Lung (tissue), 12 donors: ENCODE data around the gene DIPK1B. TPM values are rescaled to one million over a fixed set of nuclear protein-coding genes. Genes with fewer than 3 reads are reported as not detected.

Source experiments
- ATAC-seq: fragments of 200-7000 bp; cut with Tn5 transposase; one replicate; pipeline ENCODE4 v1.9.1; 2020; ENCODE audit warnings: moderate number of reproducible peaks; ENCODE audit not compliant: insufficient read depth, low FRiP score
- DNase-seq, 3 donors: peaks; one replicate each; pipeline ENCODE4 v3.0.0-alpha.2; 2013 to 2017
- H3K27ac ChIP-seq, 2 donors: one replicate each; pipeline ENCODE4 v1.5.1; 2013; ENCODE audit warnings: mild to moderate bottlenecking in 2 of 2, moderate library complexity in 2 of 2, control low read depth in 1 of 2, inconsistent platforms in 1 of 2, low read depth in 1 of 2, low read length in 1 of 2
- H3K27me3 ChIP-seq, 3 donors: one replicate each; pipeline ENCODE4 v1.5.1; 2013; ENCODE audit warnings: low read length in 2 of 3; ENCODE audit not compliant: control insufficient read depth in 3 of 3, insufficient read depth in 3 of 3
- H3K36me3 ChIP-seq, 4 donors: one replicate each; pipeline ENCODE4 v1.5.1; 2013; ENCODE audit warnings: low read length in 4 of 4, mild to moderate bottlenecking in 1 of 4, moderate library complexity in 1 of 4; ENCODE audit not compliant: control insufficient read depth in 4 of 4, insufficient read depth in 4 of 4
- H3K4me1 ChIP-seq, 5 donors: one replicate each; pipeline ENCODE4 v1.5.1; 2013; ENCODE audit warnings: low read length in 5 of 5, mild to moderate bottlenecking in 2 of 5, moderate library complexity in 1 of 5; ENCODE audit not compliant: control insufficient read depth in 5 of 5, insufficient read depth in 5 of 5
- H3K4me3 ChIP-seq: one replicate; pipeline ENCODE4 v1.5.1; 2013; ENCODE audit warnings: mild to moderate bottlenecking, control low read depth, moderate library complexity
- H3K9ac ChIP-seq, 2 donors: one replicate each; pipeline ENCODE4 v1.5.1; 2013; ENCODE audit warnings: low read length in 2 of 2, control low read depth in 1 of 2; ENCODE audit not compliant: insufficient read depth in 1 of 2
- H3K9me3 ChIP-seq, 4 donors: one replicate each; pipeline ENCODE4 v1.5.1; 2013; ENCODE audit warnings: low read length in 3 of 4, mild to moderate bottlenecking in 1 of 4, moderate library complexity in 1 of 4; ENCODE audit not compliant: control insufficient read depth in 4 of 4, insufficient read depth in 3 of 4
- WGBS, 2 donors: extraction: QIAGEN DNeasy Blood & Tissue Kit; methylation state at CpG; one replicate each; pipeline ENCODE4 v1.1.7; 2013; 5-methylcytosine and 5-hydroxymethylcytosine counted together
- polyA plus RNA-seq, 2 donors: library from polyadenylated mRNA; stranded (reverse); fragments of 200-250 nt; gene quantifications; one replicate each; pipeline ENCODE4 v1.2.1, GENCODE V29; 2013
- total RNA-seq, 2 donors: library from RNA; depleted of rRNA in 1 of 2; stranded (reverse); fragments of >200 nt in 1 of 2; gene quantifications; one replicate each; pipeline ENCODE4 v1.2.1, GENCODE V29; 2014 to 2021
- TF ChIP-seq, protein P1 (sequence below): IDR thresholded peaks from 2 replicates; pipeline ENCODE4 v1.5.1; 2012; ENCODE audit warnings: mild to moderate bottlenecking; ENCODE audit errors: control extremely low read depth, extremely low read depth
- donor health status: control.
- donor health status: control.
- donor health status: Bipolar disorder and iron deficiency.
- donor health status: healthy.
- donor health status: DM: yes; HTN: yes; CAD: no.

DIPK1B gene
- total and polyA plus RNA-seq, 4 donors = 12.5 to 26.7 (median 13.9) TPM

GRCh38 chr9:136751814-136752213 is 39.4 kb downstream of the DIPK1B start:
- no peaks in the 10 kb centered on the region for H3K27me3 ChIP-seq
- TF ChIP-seq, protein P1, sequence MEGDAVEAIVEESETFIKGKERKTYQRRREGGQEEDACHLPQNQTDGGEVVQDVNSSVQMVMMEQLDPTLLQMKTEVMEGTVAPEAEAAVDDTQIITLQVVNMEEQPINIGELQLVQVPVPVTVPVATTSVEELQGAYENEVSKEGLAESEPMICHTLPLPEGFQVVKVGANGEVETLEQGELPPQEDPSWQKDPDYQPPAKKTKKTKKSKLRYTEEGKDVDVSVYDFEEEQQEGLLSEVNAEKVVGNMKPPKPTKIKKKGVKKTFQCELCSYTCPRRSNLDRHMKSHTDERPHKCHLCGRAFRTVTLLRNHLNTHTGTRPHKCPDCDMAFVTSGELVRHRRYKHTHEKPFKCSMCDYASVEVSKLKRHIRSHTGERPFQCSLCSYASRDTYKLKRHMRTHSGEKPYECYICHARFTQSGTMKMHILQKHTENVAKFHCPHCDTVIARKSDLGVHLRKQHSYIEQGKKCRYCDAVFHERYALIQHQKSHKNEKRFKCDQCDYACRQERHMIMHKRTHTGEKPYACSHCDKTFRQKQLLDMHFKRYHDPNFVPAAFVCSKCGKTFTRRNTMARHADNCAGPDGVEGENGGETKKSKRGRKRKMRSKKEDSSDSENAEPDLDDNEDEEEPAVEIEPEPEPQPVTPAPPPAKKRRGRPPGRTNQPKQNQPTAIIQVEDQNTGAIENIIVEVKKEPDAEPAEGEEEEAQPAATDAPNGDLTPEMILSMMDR = no peak
- DNase-seq (no peak), ATAC-seq (no peak)
- no peak overlapping the region for H3K9ac ChIP-seq
- H3K36me3 ChIP-seq = no peaks in the 10 kb centered on the region
- H3K9me3 ChIP-seq = peaks cover 0 to 9% (median 3%) of the 10 kb centered on the region in 4 donors
- H3K4me3 ChIP-seq = no peak overlapping the region
- H3K4me1 ChIP-seq = no peaks in the 10 kb centered on the region
- no peak overlapping the region for H3K27ac ChIP-seq

DNA sequence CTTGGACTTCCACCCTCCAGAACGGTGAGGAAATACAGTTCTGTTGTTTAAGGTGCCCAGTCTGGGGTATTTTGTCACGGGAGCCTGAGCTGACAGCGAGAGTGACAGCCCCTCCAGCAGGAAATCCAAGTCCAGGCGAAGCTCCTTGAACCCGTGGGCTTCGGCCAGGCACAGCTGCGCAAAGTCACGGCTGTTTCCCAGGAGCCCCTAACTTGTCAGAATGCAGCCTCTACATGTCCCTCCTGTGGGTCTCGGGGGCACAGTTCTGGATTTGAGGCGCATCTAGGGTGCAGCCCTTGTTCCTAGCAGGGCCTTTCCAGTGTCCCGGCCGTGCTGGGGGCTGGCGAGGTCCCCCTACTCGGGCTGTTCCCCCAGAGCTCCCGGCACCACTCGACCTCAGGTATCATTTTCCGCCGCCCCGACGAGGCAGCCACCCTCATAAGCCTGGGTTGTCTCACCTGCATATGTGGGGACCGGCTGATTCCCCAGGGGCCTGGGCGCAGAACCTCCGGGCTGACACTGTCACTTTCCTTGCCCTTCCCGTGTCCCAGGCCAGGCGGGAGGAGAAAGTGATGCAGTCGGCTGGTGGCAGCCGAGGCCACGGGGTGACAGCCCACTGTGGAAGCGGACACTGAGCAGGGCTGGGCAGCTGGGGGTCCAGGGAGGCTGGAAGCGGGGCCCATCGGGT is 41.1 kb downstream of the DIPK1B start:
- no peaks in the 10 kb centered on the region for H3K27me3 ChIP-seq
- H3K9me3 ChIP-seq = peaks cover 0 to 9% (median 3%) of the 10 kb centered on the region in 4 donors
- no peak overlapping the region for H3K9ac ChIP-seq
- ATAC-seq (no peak), DNase-seq (no peak)
- H3K4me1 ChIP-seq = peaks cover 0 to 3% (median 0%) of the 10 kb centered on the region in 5 donors
- no peak overlapping the region for H3K4me3 ChIP-seq
- H3K27ac ChIP-seq = no peak overlapping the region
- 87 to 93% methylated on average over 31 of the region's 31 CpGs for WGBS, 2 donors
- H3K36me3 ChIP-seq = no peaks in the 10 kb centered on the region
- TF ChIP-seq, protein P1 = no peak

DNA sequence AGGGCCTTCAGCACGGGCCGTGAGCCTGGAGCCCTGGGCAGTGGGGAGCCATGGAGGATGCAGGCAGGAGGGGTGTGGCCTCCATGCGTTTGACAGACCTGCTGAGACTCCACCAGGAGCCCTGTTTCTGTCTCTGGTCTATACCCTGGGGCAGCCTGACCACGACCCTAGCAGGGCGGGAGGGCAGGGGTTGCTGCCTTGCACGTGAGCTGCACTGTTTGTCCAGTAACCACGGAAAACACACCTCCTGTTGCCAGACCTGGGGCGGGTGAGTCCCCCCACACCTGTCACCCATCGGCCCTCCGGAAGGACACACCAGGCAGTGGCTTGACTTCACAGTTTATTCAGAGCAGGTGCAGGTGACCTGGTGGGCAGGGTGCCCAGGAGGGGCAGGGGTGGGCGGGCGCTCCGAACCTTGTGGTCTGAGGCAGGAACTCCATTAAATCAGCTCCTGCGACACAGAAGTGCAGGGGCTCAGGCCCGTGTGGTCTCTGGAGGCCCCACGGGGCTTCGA is 41.7 kb downstream of the DIPK1B start:
- TF ChIP-seq, protein P1 = no peak
- WGBS, 2 donors = 61 to 73% methylated on average over 15 to 17 of the region's 17 CpGs
- ATAC-seq (no peak), DNase-seq (no peak)
- Histone ChIP-seq H3K36me3 (no peaks in the 10 kb centered on the region), H3K4me1 (peaks cover 0 to 3% (median 0%) of the 10 kb centered on the region in 5 donors), H3K27me3 (no peaks in the 10 kb centered on the region), H3K9ac (no peak overlapping the region), H3K4me3 (no peak overlapping the region), H3K27ac (no peak overlapping the region), H3K9me3 (peaks cover 0 to 9% (median 3%) of the 10 kb centered on the region in 4 donors)
